Choroid plexus epithelial cell (primary cell): ENCODE results near the gene SLC26A4.

ENCODE experiments used
- DNase-seq: peaks from one replicate; pipeline ENCODE4 v3.0.0-alpha.2; 2010; ENCODE audit warnings: low read depth
- H3K4me3 ChIP-seq: 2 replicates; pipeline ENCODE4 v1.5.1; 2011; ENCODE audit warnings: low read depth, mild to moderate bottlenecking, control low read depth, low read length, moderate library complexity
- CTCF ChIP-seq: conservative IDR thresholded peaks from 2 replicates; pipeline ENCODE4 v1.5.1; 2011; ENCODE audit warnings: low read depth, mild to moderate bottlenecking, control low read depth, inconsistent platforms, low read length, moderate library complexity

SLC26A4 gene

GRCh38 chr7:107660381-107661080 lies at the start of gene SLC26A4:
Gene SLC26A4 (plus strand): TSS chr7:107660828. CDS start chr7:107661642, 814 bp downstream.
- no peak for DNase-seq
- peak within 1 kb of the TSS; percentile 57 for H3K4me3 ChIP-seq
- TF ChIP-seq CTCF: no peak

- H3K4me3 ChIP-seq: no peak overlapping the region
- DNase-seq: no peak
- TF ChIP-seq CTCF: no peak
These were observed 47.2 kb upstream of the SLC26A4 start for GRCh38 chr7:107613439-107613838.

GRCh38 chr7:107613948-107614347 lies 46.7 kb upstream of the SLC26A4 start:
- no peak for DNase-seq
- no peak for TF ChIP-seq CTCF
- no peak overlapping the region for H3K4me3 ChIP-seq

- peak; percentile 88 for DNase-seq
- TF ChIP-seq CTCF: no peak
These were observed 46.2 kb upstream of the SLC26A4 start for GRCh38 chr7:107614425-107614824.

GRCh38 chr7:107615910-107616680 lies 44.5 kb upstream of the SLC26A4 start:
- DNase-seq: no peak
- TF ChIP-seq CTCF: no peak
- H3K4me3 ChIP-seq: no peak overlapping the region

More at GRCh38 chr7:107614425-107614824, 46.2 kb upstream of the SLC26A4 start:
- H3K4me3 ChIP-seq: no peak overlapping the region

- peak; percentile 91 for DNase-seq
- H3K4me3 ChIP-seq: no peak overlapping the region
- no peak for TF ChIP-seq CTCF
These were observed 38.2 kb upstream of the SLC26A4 start for GRCh38 chr7:107622429-107622828.
